ENCODE results near the gene SRGAP1.
"Not testable (repeated sequence)": the region's sequence is repeated elsewhere in the genome, so short reads cannot be mapped to it uniquely, and the experiment has no call there.

The SRGAP1 gene

DNA sequence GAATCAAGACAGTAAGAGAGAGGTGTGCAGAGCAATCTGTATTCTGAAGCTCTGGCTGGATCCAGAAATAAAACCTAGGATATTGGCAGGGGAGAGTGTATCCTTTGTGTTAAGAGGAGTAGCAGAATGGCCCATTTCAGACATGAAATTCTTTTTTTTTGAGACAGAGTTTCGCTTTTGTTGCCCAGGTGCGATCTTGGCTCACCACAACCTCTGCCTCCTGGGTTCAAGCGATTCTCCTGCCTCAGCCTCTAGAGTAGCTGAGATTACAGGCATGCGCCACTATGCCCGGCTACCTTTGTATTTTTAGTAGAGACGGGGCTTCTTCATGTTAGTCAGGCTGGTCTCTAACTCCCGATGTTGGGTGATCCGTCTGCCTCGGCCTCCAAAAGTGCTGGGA is 6.1 kb upstream of the SRGAP1 start:
- DNase-seq (ENCODE audit: low read depth, low spot score), result no peak

DNA sequence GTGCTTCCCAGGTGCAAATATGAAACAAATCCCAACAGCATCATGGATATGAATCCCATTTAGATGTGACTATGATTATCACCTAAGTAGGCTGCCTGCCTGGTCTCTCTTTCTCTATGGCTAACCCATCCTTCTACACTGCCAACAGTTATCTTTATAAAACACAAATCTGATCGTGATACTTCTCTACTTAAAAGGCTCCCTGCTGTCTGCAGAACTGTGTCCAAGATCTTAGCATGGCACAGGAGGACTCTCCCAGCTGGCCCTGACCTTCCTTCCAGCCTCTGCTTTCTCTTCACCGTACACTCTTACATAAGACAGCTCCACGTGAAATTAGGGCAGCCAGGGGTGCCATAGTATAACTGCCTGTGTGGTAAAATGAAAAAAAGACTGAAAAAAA is 3.5 kb upstream of the SRGAP1 start:
- DNase-seq (ENCODE audit: low read depth, low spot score), result no peak

- DNase-seq (ENCODE audit: low read depth, low spot score), result no peak
Observed at GRCh38 chr12:63841571-63841970, 2.9 kb upstream of the SRGAP1 start.

GRCh38 chr12:63842750-63843149 is 1.8 kb upstream of the SRGAP1 start:
- DNase-seq (ENCODE audit: low read depth, low spot score), result not testable (repeated sequence)

GRCh38 chr12:63843254-63843720 is 1.2 kb upstream of the SRGAP1 start:
- no peak for DNase-seq (ENCODE audit: low read depth, low spot score)

- peak; percentile 98 for DNase-seq (ENCODE audit: low read depth, low spot score)
Observed at GRCh38 chr12:63843721-63844390, 644 bp upstream of the SRGAP1 start.

- DNase-seq (ENCODE audit: low read depth, low spot score), result peak; percentile 53
Observed at GRCh38 chr12:63845726-63846125, 1.2 kb downstream of the SRGAP1 start.

DNA sequence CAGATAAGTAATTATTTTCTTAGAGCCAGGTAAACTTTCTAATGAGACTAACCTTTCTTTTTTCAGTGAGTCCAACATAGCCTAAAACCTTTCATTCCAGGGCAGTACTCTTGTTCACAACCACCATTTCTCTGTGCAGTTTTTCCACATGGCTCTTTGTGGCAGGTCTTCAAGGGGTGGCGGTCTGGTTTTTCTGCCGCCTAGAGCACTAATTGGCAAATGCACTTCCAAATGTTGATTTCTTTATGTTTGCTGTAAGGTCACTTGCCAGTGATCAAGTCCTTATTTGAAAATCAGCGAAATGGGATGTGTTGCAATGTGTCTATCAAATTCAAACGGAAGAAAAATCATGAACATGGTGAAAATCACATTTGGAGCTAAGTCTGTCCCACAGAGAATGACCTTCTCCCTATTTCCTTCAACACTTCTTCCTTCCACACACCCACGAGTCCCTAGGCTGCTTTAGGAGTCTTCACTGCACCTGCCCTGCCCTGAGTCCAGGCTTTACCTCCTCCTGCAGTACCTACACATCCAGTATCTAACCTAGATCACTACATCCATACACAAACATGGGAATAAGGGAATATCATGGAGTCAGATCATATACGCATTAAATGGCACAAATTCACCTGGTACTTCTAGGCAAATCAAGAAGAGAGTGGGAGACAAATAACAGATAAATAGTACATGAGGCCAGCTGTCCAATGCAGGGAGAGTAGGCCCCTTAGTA is 1.9 kb downstream of the SRGAP1 start:
- DNase-seq (ENCODE audit: low read depth, low spot score), result peak; percentile 43

GRCh38 chr12:63848450-63848849 is 4.0 kb downstream of the SRGAP1 start:
- DNase-seq (ENCODE audit: low read depth, low spot score), result no peak

DNA sequence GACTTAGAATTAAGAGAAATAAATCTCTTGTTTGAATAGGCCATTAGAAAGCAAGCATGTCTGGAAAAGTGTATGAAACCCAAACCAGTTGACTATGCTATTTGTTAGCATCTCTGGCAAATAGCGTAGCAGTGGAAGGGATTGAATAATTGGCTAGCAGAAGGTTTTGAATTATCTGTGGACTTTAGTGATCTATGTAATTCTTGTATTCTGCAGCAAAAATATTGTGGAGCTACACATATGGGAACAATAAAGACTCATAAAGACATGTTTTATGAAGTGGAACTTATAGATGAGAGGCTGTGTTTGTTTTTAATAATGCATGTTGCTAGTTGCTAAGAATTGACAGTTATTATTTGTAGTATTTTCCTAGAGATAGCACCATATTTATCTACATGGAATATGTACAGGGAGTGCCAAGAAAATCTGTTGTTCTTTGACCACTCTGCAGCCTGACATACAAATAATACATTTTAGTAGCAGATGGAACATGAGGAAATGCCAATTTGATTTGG is 4.7 kb downstream of the SRGAP1 start:
- no peak for DNase-seq (ENCODE audit: low read depth, low spot score)

GRCh38 chr12:63849641-63850040 is 5.1 kb downstream of the SRGAP1 start:
- no peak for DNase-seq (ENCODE audit: low read depth, low spot score)

GRCh38 chr12:63853978-63854377 is 9.5 kb downstream of the SRGAP1 start:
- no peak for DNase-seq (ENCODE audit: low read depth, low spot score)

- DNase-seq (ENCODE audit: low read depth, low spot score), result no peak
Observed at GRCh38 chr12:63855299-63855698, 10.8 kb downstream of the SRGAP1 start.

- peak; percentile 86 for DNase-seq (ENCODE audit: low read depth, low spot score)
Observed at GRCh38 chr12:63857771-63858670, 13.5 kb downstream of the SRGAP1 start.

- DNase-seq (ENCODE audit: low read depth, low spot score), result not testable (repeated sequence)
Observed at GRCh38 chr12:63859880-63860279, 15.4 kb downstream of the SRGAP1 start.

- peak; percentile 51 for DNase-seq (ENCODE audit: low read depth, low spot score)
Observed at GRCh38 chr12:63862187-63862968, 17.9 kb downstream of the SRGAP1 start.

DNA sequence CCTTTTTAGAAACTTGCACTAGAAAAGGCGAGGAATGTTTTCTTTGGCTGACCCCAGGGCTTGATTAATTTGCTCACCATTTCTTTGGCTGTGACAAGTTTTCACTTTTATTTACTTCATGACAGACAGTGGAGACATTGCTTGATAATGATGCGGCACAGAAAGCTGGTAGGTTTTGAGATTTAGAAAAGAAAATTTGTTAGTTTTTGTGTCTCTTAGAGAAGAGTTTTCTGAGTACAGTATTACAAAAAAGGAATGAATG is 18.4 kb downstream of the SRGAP1 start:
- no peak for DNase-seq (ENCODE audit: low read depth, low spot score)

DNA sequence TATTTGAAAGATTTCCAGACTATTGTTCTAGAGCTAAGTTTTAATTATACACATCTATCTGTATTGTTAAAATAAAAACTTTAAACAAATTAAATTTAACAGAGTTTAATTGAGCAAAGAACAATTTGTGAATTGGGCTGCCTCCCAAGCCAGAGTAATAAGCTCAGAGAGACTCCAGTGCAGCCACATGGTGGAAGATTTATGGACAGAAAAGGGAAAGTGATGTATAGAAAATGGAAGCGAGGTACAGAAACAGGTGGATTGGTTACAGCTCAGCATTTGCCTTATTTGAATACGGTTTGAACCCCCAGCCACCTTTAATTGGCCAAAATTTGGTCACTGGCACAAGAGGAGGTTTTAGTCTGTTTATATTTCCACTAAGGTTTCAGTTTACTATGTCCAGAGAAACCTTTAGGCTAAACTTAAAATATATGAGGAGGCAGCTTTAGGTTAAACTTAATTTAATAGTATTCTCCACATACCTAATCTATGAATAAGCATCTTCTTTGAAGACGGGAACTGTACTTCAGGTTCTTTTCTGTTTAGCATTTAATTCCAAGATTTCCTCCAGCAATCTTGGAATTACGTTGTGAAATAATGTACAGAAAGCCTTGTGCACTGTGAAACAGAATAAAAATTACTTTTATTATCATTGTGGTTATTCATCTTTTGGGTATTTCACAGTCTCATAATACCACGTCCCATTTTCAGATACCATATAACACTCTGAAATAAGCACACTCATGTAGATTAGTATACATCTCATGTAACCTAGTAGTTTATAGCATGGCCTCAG is 19.4 kb downstream of the SRGAP1 start:
- no peak for DNase-seq (ENCODE audit: low read depth, low spot score)

- no peak for DNase-seq (ENCODE audit: low read depth, low spot score)
Observed at GRCh38 chr12:63864454-63864706, 19.9 kb downstream of the SRGAP1 start.

DNA sequence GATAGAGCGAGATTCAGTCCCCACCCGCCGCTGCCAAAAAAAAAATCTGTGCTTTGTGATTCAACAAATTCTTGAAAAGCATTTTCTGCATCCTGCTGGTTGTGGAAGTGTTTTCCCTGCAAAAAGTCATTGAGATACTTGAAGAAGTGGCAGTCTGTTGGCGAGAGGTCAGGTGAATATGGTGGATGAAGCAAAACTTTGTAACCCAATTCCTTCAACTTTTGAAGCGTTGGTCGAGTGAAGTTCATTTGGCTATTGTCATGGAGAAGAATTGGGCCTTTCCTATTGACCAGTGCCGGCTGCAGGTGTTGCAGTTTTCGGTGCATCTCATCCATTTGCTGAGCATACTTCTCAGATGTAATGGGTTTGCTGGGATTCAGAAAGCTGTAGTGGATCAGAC is 20.9 kb downstream of the SRGAP1 start:
- DNase-seq (ENCODE audit: low read depth, low spot score), result no peak

DNA sequence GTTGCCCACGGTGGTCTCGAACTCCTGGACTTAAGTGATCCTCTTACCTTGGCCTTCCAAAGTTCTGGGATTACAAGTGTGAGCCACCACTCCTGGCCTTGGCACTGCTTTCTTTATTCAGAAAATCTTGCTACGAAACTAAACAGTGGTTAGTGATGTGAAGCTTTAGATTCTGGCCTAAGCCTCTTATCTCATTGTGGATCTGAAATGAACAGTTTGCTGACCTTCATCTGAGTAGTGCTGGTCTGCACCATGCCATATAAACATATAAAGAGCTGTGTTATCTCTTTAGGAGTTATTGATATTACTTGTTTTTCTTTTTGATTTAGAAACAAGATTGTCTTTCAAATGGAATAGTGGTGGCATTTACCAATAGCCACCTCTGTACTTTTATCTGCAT is 22.6 kb downstream of the SRGAP1 start:
- no peak for DNase-seq (ENCODE audit: low read depth, low spot score)

Data from astrocyte of the hippocampus (primary cell).